ENCODE data around the gene CALCOCO2.
"Not testable (repeated sequence)": the region's sequence is repeated elsewhere in the genome, so short reads cannot be mapped to it uniquely, and the experiment has no call there.

CALCOCO2 gene

GRCh38 chr17:48825446-48826381 is 5.1 kb upstream of the CALCOCO2 start:
- TF ChIP-seq, protein P1, sequence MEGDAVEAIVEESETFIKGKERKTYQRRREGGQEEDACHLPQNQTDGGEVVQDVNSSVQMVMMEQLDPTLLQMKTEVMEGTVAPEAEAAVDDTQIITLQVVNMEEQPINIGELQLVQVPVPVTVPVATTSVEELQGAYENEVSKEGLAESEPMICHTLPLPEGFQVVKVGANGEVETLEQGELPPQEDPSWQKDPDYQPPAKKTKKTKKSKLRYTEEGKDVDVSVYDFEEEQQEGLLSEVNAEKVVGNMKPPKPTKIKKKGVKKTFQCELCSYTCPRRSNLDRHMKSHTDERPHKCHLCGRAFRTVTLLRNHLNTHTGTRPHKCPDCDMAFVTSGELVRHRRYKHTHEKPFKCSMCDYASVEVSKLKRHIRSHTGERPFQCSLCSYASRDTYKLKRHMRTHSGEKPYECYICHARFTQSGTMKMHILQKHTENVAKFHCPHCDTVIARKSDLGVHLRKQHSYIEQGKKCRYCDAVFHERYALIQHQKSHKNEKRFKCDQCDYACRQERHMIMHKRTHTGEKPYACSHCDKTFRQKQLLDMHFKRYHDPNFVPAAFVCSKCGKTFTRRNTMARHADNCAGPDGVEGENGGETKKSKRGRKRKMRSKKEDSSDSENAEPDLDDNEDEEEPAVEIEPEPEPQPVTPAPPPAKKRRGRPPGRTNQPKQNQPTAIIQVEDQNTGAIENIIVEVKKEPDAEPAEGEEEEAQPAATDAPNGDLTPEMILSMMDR (IDR thresholded peaks at IDR 0.05; ENCODE audit: low read depth, low read length, missing control alignments), result no peak
- no peak for DNase-seq (ENCODE audit: low read depth)
- in situ Hi-C loops (cut with HindIII; ENCODE audit: low sequenced_read_pairs), result no loop called here
- no peak overlapping the region for H3K4me3 ChIP-seq (ENCODE audit: low read depth, low read length)

- TF ChIP-seq, protein P1 (IDR thresholded peaks at IDR 0.05; ENCODE audit: low read depth, low read length, missing control alignments), result no peak
- in situ Hi-C loops (cut with HindIII; ENCODE audit: low sequenced_read_pairs), result no loop called here
- peak overlapping the region; percentile 98 for H3K4me3 ChIP-seq (ENCODE audit: low read depth, low read length)
- no peak for DNase-seq (ENCODE audit: low read depth)
These were observed 681 bp downstream of the CALCOCO2 start for GRCh38 chr17:48831549-48831883.

GRCh38 chr17:48834973-48835372 is 4.1 kb downstream of the CALCOCO2 start:
- in situ Hi-C loops (cut with HindIII; ENCODE audit: low sequenced_read_pairs), result no loop called here
- TF ChIP-seq, protein P1 (IDR thresholded peaks at IDR 0.05; ENCODE audit: low read depth, low read length, missing control alignments), result no peak
- no peak overlapping the region for H3K4me3 ChIP-seq (ENCODE audit: low read depth, low read length)
- no peak for DNase-seq (ENCODE audit: low read depth)

GRCh38 chr17:48835971-48836370 is 5.1 kb downstream of the CALCOCO2 start:
- TF ChIP-seq, protein P1 (IDR thresholded peaks at IDR 0.05; ENCODE audit: low read depth, low read length, missing control alignments), result no peak
- DNase-seq (ENCODE audit: low read depth), result no peak
- in situ Hi-C loops (cut with HindIII; ENCODE audit: low sequenced_read_pairs), result no loop called here
- no peak overlapping the region for H3K4me3 ChIP-seq (ENCODE audit: low read depth, low read length)

DNA sequence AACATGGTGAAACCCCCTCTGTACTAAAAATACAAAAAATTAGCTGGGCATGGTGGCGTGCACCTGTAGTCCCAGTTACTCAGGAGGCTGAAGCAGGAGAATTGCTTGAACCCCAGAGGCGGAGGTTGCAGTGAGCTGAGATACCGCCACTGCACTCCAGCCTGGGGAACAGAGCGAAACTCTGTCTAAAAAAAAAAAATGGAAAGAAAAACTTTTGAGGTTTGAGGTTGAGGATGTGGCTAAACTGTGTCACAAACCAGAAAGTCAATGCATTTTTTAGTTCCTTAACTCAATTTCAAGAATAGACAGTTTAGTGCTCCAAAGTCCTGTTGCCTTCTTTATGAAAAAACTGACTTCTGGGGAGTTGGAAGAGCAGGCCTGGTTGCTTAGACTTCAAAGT is 6.6 kb downstream of the CALCOCO2 start:
- DNase-seq (ENCODE audit: low read depth); in situ Hi-C loops (cut with HindIII; ENCODE audit: low sequenced_read_pairs); H3K4me3 ChIP-seq (ENCODE audit: low read depth, low read length): not testable (repeated sequence)

DNA sequence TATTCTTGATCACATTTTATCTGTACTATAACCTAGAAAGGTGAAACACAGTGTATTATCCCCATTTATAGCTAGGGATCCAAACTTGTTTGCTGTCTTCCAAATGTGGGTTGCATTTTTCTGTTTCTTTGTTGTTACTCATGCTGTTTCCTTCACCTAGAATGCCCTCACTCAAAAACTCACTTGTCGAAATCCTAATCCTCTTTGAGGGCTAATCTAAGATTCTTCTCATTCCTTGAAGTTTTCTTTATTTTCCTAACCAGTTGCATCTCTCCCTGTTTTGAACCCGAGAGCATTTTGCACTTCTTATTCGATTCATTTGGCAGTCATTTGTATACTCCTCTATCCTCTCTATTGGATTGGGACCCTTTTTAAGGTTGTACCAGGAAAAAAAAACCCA is 9.6 kb downstream of the CALCOCO2 start:
- DNase-seq (ENCODE audit: low read depth), result no peak
- no peak overlapping the region for H3K4me3 ChIP-seq (ENCODE audit: low read depth, low read length)
- TF ChIP-seq, protein P1 (IDR thresholded peaks at IDR 0.05; ENCODE audit: low read depth, low read length, missing control alignments), result no peak
- in situ Hi-C loops (cut with HindIII; ENCODE audit: low sequenced_read_pairs), result no loop called here

DNA sequence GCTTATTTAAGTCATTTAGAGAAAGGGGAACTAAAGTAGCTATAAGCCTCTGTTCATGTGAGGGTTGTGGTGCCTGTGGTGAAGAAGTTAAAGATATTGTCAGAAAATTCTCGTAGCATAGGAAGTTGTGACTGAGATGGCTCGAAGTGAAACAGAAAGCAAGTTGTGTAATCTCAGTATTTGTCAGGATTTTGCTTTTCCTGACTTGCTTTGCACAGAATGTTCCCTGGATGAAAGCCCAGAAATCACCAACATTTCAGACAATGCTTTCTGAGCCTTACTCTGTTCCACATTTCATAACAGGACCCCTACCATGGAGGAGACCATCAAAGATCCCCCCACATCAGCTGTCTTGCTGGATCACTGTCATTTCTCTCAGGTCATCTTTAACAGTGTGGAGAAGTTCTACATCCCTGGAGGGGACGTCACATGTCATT is 10.6 kb downstream of the CALCOCO2 start:
- in situ Hi-C loops (cut with HindIII; ENCODE audit: low sequenced_read_pairs), result no loop called here
- peak; percentile 63 for DNase-seq (ENCODE audit: low read depth)
- TF ChIP-seq, protein P1 (IDR thresholded peaks at IDR 0.05; ENCODE audit: low read depth, low read length, missing control alignments), result no peak
- H3K4me3 ChIP-seq (ENCODE audit: low read depth, low read length), result peak overlapping the region; percentile 21

All from astrocyte of the cerebellum (primary cell).